HepG2 (cell line): Measurements from ENCODE around the gene SLC7A8. TPM values are rescaled to one million over a fixed set of nuclear protein-coding genes. Genes with fewer than 3 reads are reported as not detected.

Experiments
- MIER2 ChIP-seq: IDR thresholded peaks from 2 replicates; pipeline ENCODE4 v1.6.1; 2016; ENCODE audit warnings: missing biosample characterization, missing genetic modification reagents
- PAXIP1 ChIP-seq: sonication (generic); formaldehyde crosslinking; conservative IDR thresholded peaks from 2 replicates; pipeline ENCODE4 v1.4.0; 2020; ENCODE audit warnings: mild to moderate bottlenecking, missing genetic modification reagents, moderate library complexity
- PBX3 ChIP-seq: sonication (generic); formaldehyde crosslinking; IDR thresholded peaks from 2 replicates; pipeline ENCODE4 v1.8.1; 2023; ENCODE audit warnings: missing genetic modification reagents, inconsistent platforms, borderline replicate concordance
- SRSF4 ChIP-seq: fragments of 200-400 bp; formaldehyde crosslinking; IDR thresholded peaks from one replicate; pipeline ENCODE4 v1.6.1; 2018; ENCODE audit warnings: mild to moderate bottlenecking, low read depth, low read length, moderate library complexity; ENCODE audit not compliant: poor library complexity, severe bottlenecking
- ZNF639 ChIP-seq: conservative IDR thresholded peaks from 2 replicates; pipeline ENCODE4 v1.6.1; 2018; ENCODE audit warnings: missing genetic modification reagents
- ZSCAN25 ChIP-seq: sonication (generic); formaldehyde crosslinking; IDR thresholded peaks from 2 replicates; pipeline ENCODE4 v1.8.0; 2022; ENCODE audit warnings: mild to moderate bottlenecking, missing genetic modification reagents
- polyA plus RNA-seq, 8 experiments: library from polyadenylated mRNA; depleted of rRNA in 3 of 8; stranded (reverse) in 7 of 8; unstranded in 1 of 8; fragments of >200 nt; fragmentation: Illumina TruSeq in 4 of 8; extraction: Trizol in 4 of 8; gene quantifications; 2 replicates each; pipeline versions ENCODE4 v1.2.1 to v1.2.3, GENCODE V29; 2011 to 2016; ENCODE audit warnings: low read depth in 4 of 8, missing spikeins in 1 of 8, mixed read lengths in 1 of 8; ENCODE audit not compliant: insufficient read depth in 1 of 8
- total RNA-seq, 5 experiments: library from RNA; depleted of rRNA; stranded (reverse); fragments of >200 nt; fragmentation: Illumina TruSeq; extraction: Trizol; gene quantifications; 2 replicates each; pipeline ENCODE4 v1.2.3, GENCODE V29; 2016; ENCODE audit warnings: low read depth in 1 of 5

SLC7A8 gene
- total and polyA plus RNA-seq, 2 of the 13 experiments (the other 11 are each of a cell fraction or from before 2014, with no cell fraction given), result 0.25 TPM; not detected in 1

- TF ChIP-seq PAXIP1 (CRISPR knock-in tag) (no peak), ZSCAN25 (CRISPR knock-in tag) (no peak), SRSF4 (no peak), MIER2 (CRISPR knock-in tag) (no peak), PBX3 (CRISPR knock-in tag) (no peak), ZNF639 (CRISPR knock-in tag) (0 out of 2 replicates have a peak, but pooled peaks have one; percentile 17)
These were observed 90.4 kb downstream of the SLC7A8 start (continued) for GRCh38 chr14:23093104-23093503.
